GM21390 (cell line): Measurements from ENCODE around the gene NEURL1B.
A peak's percentile ranks its signal among the peaks of the same experiment; 100 is the strongest.
"Not testable (repeated sequence)": the region's sequence is repeated elsewhere in the genome, so short reads cannot be mapped to it uniquely, and the experiment has no call there.

Source experiments
- ATAC-seq: cut with Tn5 transposase; IDR thresholded peaks from one replicate; pipeline ENCODE4 v1.9.1; 2021; ENCODE audit not compliant: unreplicated experiment

NEURL1B gene

GRCh38 chr5:172672681-172673080 lies 31.6 kb downstream of the NEURL1B start:
- ATAC-seq = no peak

GRCh38 chr5:172674155-172674554 lies 33.1 kb downstream of the NEURL1B start:
- no peak for ATAC-seq

- no peak for ATAC-seq
These were observed 35.9 kb downstream of the NEURL1B start for GRCh38 chr5:172676914-172677475.

GRCh38 chr5:172678362-172678874 lies 37.4 kb downstream of the NEURL1B start:
- not testable (repeated sequence) for ATAC-seq

GRCh38 chr5:172678902-172679301 lies 37.8 kb downstream of the NEURL1B start:
- ATAC-seq = no peak

- ATAC-seq = no peak
These were observed 38.7 kb downstream of the NEURL1B start for GRCh38 chr5:172679628-172680212.

GRCh38 chr5:172680921-172681320 lies 39.9 kb downstream of the NEURL1B start:
- no peak for ATAC-seq

GRCh38 chr5:172681421-172681820 lies 40.4 kb downstream of the NEURL1B start:
- ATAC-seq = no peak

- ATAC-seq = no peak
These were observed 42.2 kb downstream of the NEURL1B start for GRCh38 chr5:172683264-172683644.

GRCh38 chr5:172683645-172684471 lies 42.8 kb downstream of the NEURL1B start:
- no peak for ATAC-seq

GRCh38 chr5:172685091-172685490 lies 44.0 kb downstream of the NEURL1B start:
- no peak for ATAC-seq

GRCh38 chr5:172686111-172686510 lies 45.0 kb downstream of the NEURL1B start:
- no peak for ATAC-seq

- no peak for ATAC-seq
These were observed 45.7 kb downstream of the NEURL1B start for GRCh38 chr5:172686539-172687390.

GRCh38 chr5:172687940-172688339 lies 46.9 kb downstream of the NEURL1B start:
- no peak for ATAC-seq

GRCh38 chr5:172688349-172689217 lies 47.5 kb downstream of the NEURL1B start:
- ATAC-seq = peak; percentile 52

- no peak for ATAC-seq
These were observed 48.1 kb downstream of the NEURL1B start for GRCh38 chr5:172689218-172689572.

- ATAC-seq = no peak
These were observed 48.7 kb downstream of the NEURL1B start for GRCh38 chr5:172689801-172690200.

- no peak for ATAC-seq
These were observed 49.4 kb downstream of the NEURL1B start for GRCh38 chr5:172690258-172691075.

GRCh38 chr5:172691886-172692285 lies 50.8 kb downstream of the NEURL1B start:
- ATAC-seq = no peak
